Endothelial cell (in vitro differentiated cells): ENCODE data around the gene PLAAT1. TPM values are rescaled to one million over a fixed set of nuclear protein-coding genes. Genes with fewer than 3 reads are reported as not detected.

Experiments
- DNase-seq: peaks from one replicate; pipeline ENCODE4 v3.0.0; 2021; ENCODE audit warnings: low spot score
- H3K27ac Mint-ChIP-seq: one replicate; pipeline ENCODE4 v1.8.0; 2021; ENCODE audit warnings: mixed read lengths, inconsistent platforms; ENCODE audit not compliant: unreplicated experiment
- H3K27me3 Mint-ChIP-seq: one replicate; pipeline ENCODE4 v1.8.0; 2021; ENCODE audit warnings: mild to moderate bottlenecking, moderate library complexity, mixed read lengths, inconsistent platforms; ENCODE audit not compliant: unreplicated experiment
- H3K36me3 Mint-ChIP-seq: one replicate; pipeline ENCODE4 v1.8.0; 2021; ENCODE audit warnings: mild to moderate bottlenecking, low read depth, mixed read lengths, inconsistent platforms; ENCODE audit not compliant: unreplicated experiment
- H3K4me1 Mint-ChIP-seq: one replicate; pipeline ENCODE4 v1.8.0; 2021; ENCODE audit warnings: mild to moderate bottlenecking, mixed read lengths, inconsistent platforms; ENCODE audit not compliant: unreplicated experiment
- H3K4me3 Mint-ChIP-seq: one replicate; pipeline ENCODE4 v1.8.0; 2021; ENCODE audit warnings: mild to moderate bottlenecking, mixed read lengths, inconsistent platforms; ENCODE audit not compliant: unreplicated experiment
- H3K9me3 Mint-ChIP-seq: one replicate; pipeline ENCODE4 v1.8.0; 2021; ENCODE audit warnings: mixed read lengths, inconsistent platforms; ENCODE audit not compliant: unreplicated experiment
- total RNA-seq: library from RNA; stranded (reverse); fragmentation: NEBNext Ultra II Directional; extraction: Animal tissue kit (Norgen Biotek cat#: 25700); gene quantifications from one replicate; pipeline ENCODE4 v1.2.1, GENCODE V29; 2021; ENCODE audit not compliant: unreplicated experiment
- TF ChIP-seq, protein P1 (sequence below): fragments of 200-600 bp; sonication (generic); IDR thresholded peaks from one replicate; pipeline ENCODE4 v1.5.0; 2021; ENCODE audit warnings: antibody characterized with exemption; ENCODE audit not compliant: unreplicated experiment

Gene PLAAT1
- total RNA-seq, 1 donor from 2014 or later, result 1.7 TPM

DNA sequence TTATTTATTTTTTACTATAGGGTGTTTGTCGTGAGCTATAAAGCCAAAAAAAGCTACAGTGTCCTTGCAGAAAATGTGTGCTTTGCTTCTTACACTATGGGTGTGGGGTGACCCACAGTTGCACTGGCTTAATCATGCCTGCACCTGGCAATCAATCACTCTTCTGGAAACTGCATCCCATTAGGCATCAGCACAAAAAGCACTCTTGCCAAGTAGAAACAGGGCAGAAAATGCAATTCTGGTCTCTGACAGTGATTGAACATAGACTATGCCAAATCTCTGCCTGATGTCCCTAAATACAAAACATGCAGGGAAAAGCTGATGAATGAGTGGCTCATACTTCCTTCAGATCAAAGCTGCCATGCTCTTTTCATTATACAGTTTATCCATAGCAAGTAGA lies 30.4 kb upstream of the PLAAT1 start:
- Mint-ChIP-seq H3K36me3 (no peaks in the 10 kb centered on the region), H3K4me1 (no peaks in the 10 kb centered on the region), H3K4me3 (no peak overlapping the region), H3K27ac (no peak overlapping the region), H3K27me3 (no peaks in the 10 kb centered on the region), H3K9me3 (no peaks in the 10 kb centered on the region)
- TF ChIP-seq, protein P1, sequence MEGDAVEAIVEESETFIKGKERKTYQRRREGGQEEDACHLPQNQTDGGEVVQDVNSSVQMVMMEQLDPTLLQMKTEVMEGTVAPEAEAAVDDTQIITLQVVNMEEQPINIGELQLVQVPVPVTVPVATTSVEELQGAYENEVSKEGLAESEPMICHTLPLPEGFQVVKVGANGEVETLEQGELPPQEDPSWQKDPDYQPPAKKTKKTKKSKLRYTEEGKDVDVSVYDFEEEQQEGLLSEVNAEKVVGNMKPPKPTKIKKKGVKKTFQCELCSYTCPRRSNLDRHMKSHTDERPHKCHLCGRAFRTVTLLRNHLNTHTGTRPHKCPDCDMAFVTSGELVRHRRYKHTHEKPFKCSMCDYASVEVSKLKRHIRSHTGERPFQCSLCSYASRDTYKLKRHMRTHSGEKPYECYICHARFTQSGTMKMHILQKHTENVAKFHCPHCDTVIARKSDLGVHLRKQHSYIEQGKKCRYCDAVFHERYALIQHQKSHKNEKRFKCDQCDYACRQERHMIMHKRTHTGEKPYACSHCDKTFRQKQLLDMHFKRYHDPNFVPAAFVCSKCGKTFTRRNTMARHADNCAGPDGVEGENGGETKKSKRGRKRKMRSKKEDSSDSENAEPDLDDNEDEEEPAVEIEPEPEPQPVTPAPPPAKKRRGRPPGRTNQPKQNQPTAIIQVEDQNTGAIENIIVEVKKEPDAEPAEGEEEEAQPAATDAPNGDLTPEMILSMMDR, result no peak
- no peak for DNase-seq

DNA sequence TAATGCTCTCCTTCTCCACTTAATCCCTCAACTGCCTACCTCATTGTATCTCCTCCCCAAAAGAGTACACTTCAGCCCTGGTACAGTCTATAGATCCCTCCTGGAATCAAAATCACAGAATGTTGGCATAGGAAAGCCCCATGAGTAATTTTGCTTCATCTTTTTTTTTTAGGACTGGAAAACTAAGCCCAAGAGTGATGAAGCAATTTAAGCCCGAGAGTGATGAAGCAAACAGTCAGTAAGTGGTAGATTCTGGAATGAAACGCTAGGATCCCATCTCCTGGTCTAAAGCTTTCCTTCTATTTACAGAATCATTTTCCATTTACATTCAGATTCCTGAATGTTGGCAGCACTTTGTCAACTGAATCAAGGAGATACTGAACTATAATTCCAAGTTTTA lies 29.8 kb upstream of the PLAAT1 start:
- H3K36me3 Mint-ChIP-seq, result no peaks in the 10 kb centered on the region
- TF ChIP-seq, protein P1, result no peak
- H3K4me3 Mint-ChIP-seq, result no peak overlapping the region
- H3K27me3 Mint-ChIP-seq, result no peaks in the 10 kb centered on the region
- no peaks in the 10 kb centered on the region for H3K9me3 Mint-ChIP-seq
- no peak for DNase-seq
- H3K4me1 Mint-ChIP-seq, result no peaks in the 10 kb centered on the region
- no peak overlapping the region for H3K27ac Mint-ChIP-seq

- H3K9me3 Mint-ChIP-seq, result no peaks in the 10 kb centered on the region
- H3K36me3 Mint-ChIP-seq, result no peaks in the 10 kb centered on the region
- H3K4me3 Mint-ChIP-seq, result no peak overlapping the region
- TF ChIP-seq, protein P1, result no peak
- no peaks in the 10 kb centered on the region for H3K27me3 Mint-ChIP-seq
- H3K4me1 Mint-ChIP-seq, result no peaks in the 10 kb centered on the region
- no peak overlapping the region for H3K27ac Mint-ChIP-seq
- DNase-seq, result no peak
Observed at GRCh38 chr3:193211984-193212383, 29.0 kb upstream of the PLAAT1 start.

DNA sequence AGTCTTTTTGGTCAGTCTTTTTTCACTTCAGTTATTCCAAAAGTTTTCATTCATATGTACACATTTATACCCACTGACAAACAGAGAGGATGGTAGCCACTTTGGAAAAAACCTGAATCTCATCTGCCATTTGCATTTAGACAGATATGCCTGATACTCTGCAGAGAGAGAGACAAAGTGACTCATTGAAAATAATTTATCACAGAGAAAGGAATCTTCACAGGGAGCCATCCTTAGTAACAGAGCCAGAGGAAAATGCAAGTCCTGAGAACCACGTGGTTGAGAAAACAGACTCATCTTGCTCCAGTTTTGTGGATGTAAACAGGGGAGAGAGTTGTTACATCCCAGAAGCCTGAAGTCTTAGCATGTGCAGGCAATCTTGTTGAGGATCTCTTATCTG lies 28.2 kb upstream of the PLAAT1 start:
- no peak overlapping the region for H3K4me3 Mint-ChIP-seq
- no peaks in the 10 kb centered on the region for H3K36me3 Mint-ChIP-seq
- no peak for DNase-seq
- H3K27me3 Mint-ChIP-seq, result no peaks in the 10 kb centered on the region
- no peaks in the 10 kb centered on the region for H3K4me1 Mint-ChIP-seq
- TF ChIP-seq, protein P1, result no peak
- H3K27ac Mint-ChIP-seq, result no peak overlapping the region
- H3K9me3 Mint-ChIP-seq, result no peaks in the 10 kb centered on the region

GRCh38 chr3:193214445-193214844 lies 26.6 kb upstream of the PLAAT1 start:
- no peaks in the 10 kb centered on the region for H3K9me3 Mint-ChIP-seq
- TF ChIP-seq, protein P1, result no peak
- no peak overlapping the region for H3K4me3 Mint-ChIP-seq
- H3K36me3 Mint-ChIP-seq, result no peaks in the 10 kb centered on the region
- H3K4me1 Mint-ChIP-seq, result no peaks in the 10 kb centered on the region
- H3K27ac Mint-ChIP-seq, result no peak overlapping the region
- H3K27me3 Mint-ChIP-seq, result no peaks in the 10 kb centered on the region
- no peak for DNase-seq
